Measurements from ENCODE around the gene TUB.

TUB gene

GRCh38 chr11:8043756-8044155, 37.3 kb upstream of the TUB start:
- H3K4me3 ChIP-seq (ENCODE audit: low read depth, low read length), result no peak overlapping the region

GRCh38 chr11:8045839-8046238, 35.2 kb upstream of the TUB start:
- H3K4me3 ChIP-seq (ENCODE audit: low read depth, low read length), result no peak overlapping the region

- H3K4me3 ChIP-seq (ENCODE audit: low read depth, low read length), result no peak overlapping the region
Measured at GRCh38 chr11:8047382-8047781, 33.6 kb upstream of the TUB start.

- H3K4me3 ChIP-seq (ENCODE audit: low read depth, low read length), result no peak overlapping the region
Measured at GRCh38 chr11:8049084-8049483, 31.9 kb upstream of the TUB start.

- H3K4me3 ChIP-seq (ENCODE audit: low read depth, low read length), result no peak overlapping the region
Measured at GRCh38 chr11:8055091-8055835, 25.7 kb upstream of the TUB start.

GRCh38 chr11:8055836-8056526, 25.0 kb upstream of the TUB start:
- H3K4me3 ChIP-seq (ENCODE audit: low read depth, low read length), result no peak overlapping the region

GRCh38 chr11:8056810-8057463, 24.1 kb upstream of the TUB start:
- no peak overlapping the region for H3K4me3 ChIP-seq (ENCODE audit: low read depth, low read length)

- no peak overlapping the region for H3K4me3 ChIP-seq (ENCODE audit: low read depth, low read length)
Measured at GRCh38 chr11:8058216-8058615, 22.8 kb upstream of the TUB start.

- no peak overlapping the region for H3K4me3 ChIP-seq (ENCODE audit: low read depth, low read length)
Measured at GRCh38 chr11:8059030-8059429, 22.0 kb upstream of the TUB start.

- no peak overlapping the region for H3K4me3 ChIP-seq (ENCODE audit: low read depth, low read length)
Measured at GRCh38 chr11:8059571-8060011, 21.4 kb upstream of the TUB start.

- no peak overlapping the region for H3K4me3 ChIP-seq (ENCODE audit: low read depth, low read length)
Measured at GRCh38 chr11:8060146-8060719, 20.8 kb upstream of the TUB start.

GRCh38 chr11:8060801-8061554, 20.0 kb upstream of the TUB start:
- no peak overlapping the region for H3K4me3 ChIP-seq (ENCODE audit: low read depth, low read length)

- H3K4me3 ChIP-seq (ENCODE audit: low read depth, low read length), result no peak overlapping the region
Measured at GRCh38 chr11:8061555-8062428, 19.2 kb upstream of the TUB start.

GRCh38 chr11:8062781-8063257, 18.2 kb upstream of the TUB start:
- H3K4me3 ChIP-seq (ENCODE audit: low read depth, low read length), result no peak overlapping the region

GRCh38 chr11:8063324-8063723, 17.7 kb upstream of the TUB start:
- no peak overlapping the region for H3K4me3 ChIP-seq (ENCODE audit: low read depth, low read length)

GRCh38 chr11:8065031-8065430, 16.0 kb upstream of the TUB start:
- H3K4me3 ChIP-seq (ENCODE audit: low read depth, low read length), result no peak overlapping the region

GRCh38 chr11:8066036-8066910, 14.7 kb upstream of the TUB start:
- no peak overlapping the region for H3K4me3 ChIP-seq (ENCODE audit: low read depth, low read length)

GRCh38 chr11:8066911-8067455, 14.0 kb upstream of the TUB start:
- H3K4me3 ChIP-seq (ENCODE audit: low read depth, low read length), result no peak overlapping the region

GRCh38 chr11:8067567-8067928, 13.5 kb upstream of the TUB start:
- H3K4me3 ChIP-seq (ENCODE audit: low read depth, low read length), result no peak overlapping the region
